ENCODE measurements around the gene PRDX4.

PRDX4 gene

GRCh38 chrX:23643020-23643419 is 24.3 kb upstream of the PRDX4 start:
- Histone ChIP-seq H3K4me2 (ENCODE audit: low read length) (no peak overlapping the region), H3K9me3 (ENCODE audit: insufficient read depth, low read length) (no peaks in the 10 kb centered on the region), H3K36me3 (replicated peaks; ENCODE audit: low read depth, low read length) (no peaks in the 10 kb centered on the region), H3K4me3 (ENCODE audit: low read length) (no peak overlapping the region), H3K27ac (ENCODE audit: low read length) (no peak overlapping the region), H3K9ac (ENCODE audit: low read length) (no peak overlapping the region), H4K20me1 (ENCODE audit: insufficient read depth, low read length) (no peaks in the 10 kb centered on the region), H3K4me1 (ENCODE audit: low read length) (no peaks in the 10 kb centered on the region), H3K79me2 (ENCODE audit: low read length) (no peaks in the 10 kb centered on the region), H2AFZ (ENCODE audit: low read depth, low read length) (no peak overlapping the region), H3K27me3 (ENCODE audit: low read depth, low read length) (no peaks in the 10 kb centered on the region)
- TF ChIP-seq CTCF (IDR thresholded peaks at IDR 0.05; ENCODE audit: low read depth, low read length) = no peak
- TF ChIP-seq EZH2phosphoT487 (IDR thresholded peaks at IDR 0.05; ENCODE audit: low read depth) = no peak

- no peaks in the 10 kb centered on the region for H3K9me3 ChIP-seq (ENCODE audit: insufficient read depth, low read length)
- H3K79me2 ChIP-seq (ENCODE audit: low read length) = no peaks in the 10 kb centered on the region
- no peak overlapping the region for H3K9ac ChIP-seq (ENCODE audit: low read length)
- no peaks in the 10 kb centered on the region for H3K36me3 ChIP-seq (replicated peaks; ENCODE audit: low read depth, low read length)
- TF ChIP-seq EZH2phosphoT487 (IDR thresholded peaks at IDR 0.05; ENCODE audit: low read depth) (no peak), CTCF (IDR thresholded peaks at IDR 0.05; ENCODE audit: low read depth, low read length) (no peak)
- no peaks in the 10 kb centered on the region for H3K4me1 ChIP-seq (ENCODE audit: low read length)
- no peak overlapping the region for H3K27ac ChIP-seq (ENCODE audit: low read length)
- no peaks in the 10 kb centered on the region for H4K20me1 ChIP-seq (ENCODE audit: insufficient read depth, low read length)
- H3K4me2 ChIP-seq (ENCODE audit: low read length) = no peak overlapping the region
- H2AFZ ChIP-seq (ENCODE audit: low read depth, low read length) = no peak overlapping the region
- no peak overlapping the region for H3K4me3 ChIP-seq (ENCODE audit: low read length)
- H3K27me3 ChIP-seq (ENCODE audit: low read depth, low read length) = no peaks in the 10 kb centered on the region
Observed at GRCh38 chrX:23644744-23645143, 22.5 kb upstream of the PRDX4 start.

GRCh38 chrX:23656091-23656490 is 11.2 kb upstream of the PRDX4 start:
- Histone ChIP-seq H2AFZ (ENCODE audit: low read depth, low read length) (no peak overlapping the region), H3K79me2 (ENCODE audit: low read length) (no peaks in the 10 kb centered on the region), H3K36me3 (replicated peaks; ENCODE audit: low read depth, low read length) (no peaks in the 10 kb centered on the region), H3K9me3 (ENCODE audit: insufficient read depth, low read length) (no peaks in the 10 kb centered on the region), H3K4me3 (ENCODE audit: low read length) (no peak overlapping the region), H4K20me1 (ENCODE audit: insufficient read depth, low read length) (no peaks in the 10 kb centered on the region), H3K4me1 (ENCODE audit: low read length) (peaks cover 21% of the 10 kb centered on the region), H3K9ac (ENCODE audit: low read length) (no peak overlapping the region), H3K4me2 (ENCODE audit: low read length) (no peak overlapping the region), H3K27ac (ENCODE audit: low read length) (no peak overlapping the region), H3K27me3 (ENCODE audit: low read depth, low read length) (no peaks in the 10 kb centered on the region)
- TF ChIP-seq EZH2phosphoT487 (IDR thresholded peaks at IDR 0.05; ENCODE audit: low read depth) = no peak
- no peak for TF ChIP-seq CTCF (IDR thresholded peaks at IDR 0.05; ENCODE audit: low read depth, low read length)

- no peaks in the 10 kb centered on the region for H4K20me1 ChIP-seq (ENCODE audit: insufficient read depth, low read length)
- H3K27ac ChIP-seq (ENCODE audit: low read length) = no peak overlapping the region
- no peak overlapping the region for H2AFZ ChIP-seq (ENCODE audit: low read depth, low read length)
- no peaks in the 10 kb centered on the region for H3K9me3 ChIP-seq (ENCODE audit: insufficient read depth, low read length)
- H3K27me3 ChIP-seq (ENCODE audit: low read depth, low read length) = no peaks in the 10 kb centered on the region
- peaks cover 27% of the 10 kb centered on the region for H3K4me1 ChIP-seq (ENCODE audit: low read length)
- H3K4me2 ChIP-seq (ENCODE audit: low read length) = no peak overlapping the region
- H3K36me3 ChIP-seq (replicated peaks; ENCODE audit: low read depth, low read length) = no peaks in the 10 kb centered on the region
- no peak overlapping the region for H3K9ac ChIP-seq (ENCODE audit: low read length)
- TF ChIP-seq CTCF (IDR thresholded peaks at IDR 0.05; ENCODE audit: low read depth, low read length) = no peak
- no peak for TF ChIP-seq EZH2phosphoT487 (IDR thresholded peaks at IDR 0.05; ENCODE audit: low read depth)
- H3K79me2 ChIP-seq (ENCODE audit: low read length) = no peaks in the 10 kb centered on the region
- no peak overlapping the region for H3K4me3 ChIP-seq (ENCODE audit: low read length)
Observed at GRCh38 chrX:23656684-23657083, 10.6 kb upstream of the PRDX4 start.
